Panc1 (cell line): ENCODE data around the gene AGBL4. TPM values are rescaled to one million over a fixed set of nuclear protein-coding genes. Genes with fewer than 3 reads are reported as not detected.

ENCODE experiments used
- ATAC-seq: fragments of 200-7000 bp; cut with Tn5 transposase; 2 replicates; pipeline ENCODE4 v1.9.1; 2020; ENCODE audit warnings: mild to moderate bottlenecking, moderate library complexity
- BruUV-seq: library from RNA; stranded (reverse); fragments of 400-500 nt; replicated peaks from 2 replicates; lab custom pipeline; 2021; lab: Mats Ljungman, UMichigan
- CTCF ChIA-PET: fragments of 300-600 bp; sonication (Branson Sonifier 250); formaldehyde crosslinking; loops from one replicate; lab custom pipeline; 2022; ENCODE audit warnings: antibody characterized with exemption; lab: Charles Lee
- POLR2A ChIA-PET: fragments of 300-600 bp; sonication (Branson Sonifier 250); formaldehyde crosslinking; loops from one replicate; lab custom pipeline; 2022; ENCODE audit warnings: antibody characterized with exemption; lab: Charles Lee
- DNase-seq: peaks from one replicate; pipeline ENCODE4 v3.0.0-alpha.2; 2010; ENCODE audit warnings: low read depth, low spot score
- H3K27ac ChIP-seq: 2 replicates; pipeline ENCODE4 v1.5.1; 2011; ENCODE audit warnings: mild to moderate bottlenecking, low read length, inconsistent platforms
- H3K27me3 ChIP-seq: fragments of 200-500 bp; sonication (Bioruptor generic); 2 replicates; pipeline ENCODE4 v1.6.0; 2014; ENCODE audit warnings: low read length, inconsistent platforms; ENCODE audit not compliant: control insufficient read depth, insufficient read depth
- H3K36me3 ChIP-seq: fragments of 200-500 bp; sonication (Bioruptor generic); 2 replicates; pipeline ENCODE4 v1.5.1; 2014; ENCODE audit warnings: inconsistent platforms, mild to moderate bottlenecking, low read length, moderate library complexity; ENCODE audit not compliant: control insufficient read depth, insufficient read depth
- H3K4me1 ChIP-seq: 2 replicates; pipeline ENCODE4 v1.5.1; 2011; ENCODE audit warnings: inconsistent platforms, mild to moderate bottlenecking, low read length, moderate library complexity; ENCODE audit not compliant: control insufficient read depth, insufficient read depth
- H3K4me3 ChIP-seq, 2 experiments: 2 replicates each; pipeline ENCODE4 v1.5.1; 2011 to 2012; ENCODE audit warnings: low read depth in 2 of 2, low read length in 2 of 2, mild to moderate bottlenecking in 2 of 2, inconsistent platforms in 1 of 2, moderate library complexity in 1 of 2
- H3K9me3 ChIP-seq: fragments of 200-500 bp; sonication (Bioruptor generic); 2 replicates; pipeline ENCODE4 v1.5.1; 2014; ENCODE audit warnings: low read depth, mild to moderate bottlenecking, inconsistent platforms, low read length, moderate library complexity; ENCODE audit not compliant: control insufficient read depth, insufficient read depth
- POLR2AphosphoS5 ChIP-seq: IDR thresholded peaks from 2 replicates; pipeline ENCODE4 v1.6.1; 2012; ENCODE audit warnings: mild to moderate bottlenecking, low read depth, low read length, moderate library complexity
- SIN3A ChIP-seq: IDR thresholded peaks from 2 replicates; pipeline ENCODE4 v1.6.1; 2012; ENCODE audit warnings: low read depth, mild to moderate bottlenecking, low read length, moderate library complexity, borderline replicate concordance; ENCODE audit not compliant: insufficient read depth
- TCF7L2 ChIP-seq: IDR thresholded peaks from 2 replicates; pipeline ENCODE4 v1.6.1; 2011; ENCODE audit warnings: mild to moderate bottlenecking, low read depth, low read length, inconsistent platforms
- in situ Hi-C: cut with HindIII; loops from 2 replicates; pipeline ENCODE4 v1.10.0; 2016; ENCODE audit warnings: low sequenced_read_pairs, low pct_unique_long_range_greater_than_20kb
- intact Hi-C: fragments of 100-400 bp; cut with micrococcal nuclease; formaldehyde crosslinking; loops from one replicate; pipeline ENCODE4 v1.10.0; 2022; ENCODE audit not compliant: unreplicated experiment
- total RNA-seq: library from RNA; stranded (reverse); gene quantifications from one replicate; pipeline ENCODE4 v1.2.1, GENCODE V29; 2021; ENCODE audit not compliant: unreplicated experiment
- TF ChIP-seq, protein P1 (sequence below), 2 experiments: IDR thresholded peaks; 2 replicates each; pipeline ENCODE4 v1.6.1; 2011 to 2012; ENCODE audit warnings: low read depth in 2 of 2, control low read depth in 1 of 2, low read length in 1 of 2, mild to moderate bottlenecking in 1 of 2, moderate library complexity in 1 of 2; ENCODE audit not compliant: insufficient read depth in 1 of 2
- TF ChIP-seq, protein P2 (sequence below): fragments of 450-650 bp; IDR thresholded peaks from 2 replicates; pipeline ENCODE4 v1.5.1; 2017; ENCODE audit warnings: mild to moderate bottlenecking

The AGBL4 gene
- total RNA-seq, 1 experiment from 2014 or later, result not detected

GRCh38 chr1:48527051-48527450 is 1496.7 kb downstream of the AGBL4 start:
- ATAC-seq (no peak), DNase-seq (no peak)
- intact Hi-C loops (no loop called here), in situ Hi-C loops (no loop called here)
- BruUV-seq, result no TSS peak
- Histone ChIP-seq H3K36me3 (no peaks in the 10 kb centered on the region), H3K27ac (no peak overlapping the region), H3K4me1 (no peaks in the 10 kb centered on the region), H3K27me3 (peaks cover 6% of the 10 kb centered on the region), H3K4me3 (no peak overlapping the region), H3K9me3 (no peaks in the 10 kb centered on the region)
- CTCF ChIA-PET, result no interaction called here
- no peak for TF ChIP-seq POLR2AphosphoS5
- no peak for TF ChIP-seq SIN3A
- TF ChIP-seq, protein P1, sequence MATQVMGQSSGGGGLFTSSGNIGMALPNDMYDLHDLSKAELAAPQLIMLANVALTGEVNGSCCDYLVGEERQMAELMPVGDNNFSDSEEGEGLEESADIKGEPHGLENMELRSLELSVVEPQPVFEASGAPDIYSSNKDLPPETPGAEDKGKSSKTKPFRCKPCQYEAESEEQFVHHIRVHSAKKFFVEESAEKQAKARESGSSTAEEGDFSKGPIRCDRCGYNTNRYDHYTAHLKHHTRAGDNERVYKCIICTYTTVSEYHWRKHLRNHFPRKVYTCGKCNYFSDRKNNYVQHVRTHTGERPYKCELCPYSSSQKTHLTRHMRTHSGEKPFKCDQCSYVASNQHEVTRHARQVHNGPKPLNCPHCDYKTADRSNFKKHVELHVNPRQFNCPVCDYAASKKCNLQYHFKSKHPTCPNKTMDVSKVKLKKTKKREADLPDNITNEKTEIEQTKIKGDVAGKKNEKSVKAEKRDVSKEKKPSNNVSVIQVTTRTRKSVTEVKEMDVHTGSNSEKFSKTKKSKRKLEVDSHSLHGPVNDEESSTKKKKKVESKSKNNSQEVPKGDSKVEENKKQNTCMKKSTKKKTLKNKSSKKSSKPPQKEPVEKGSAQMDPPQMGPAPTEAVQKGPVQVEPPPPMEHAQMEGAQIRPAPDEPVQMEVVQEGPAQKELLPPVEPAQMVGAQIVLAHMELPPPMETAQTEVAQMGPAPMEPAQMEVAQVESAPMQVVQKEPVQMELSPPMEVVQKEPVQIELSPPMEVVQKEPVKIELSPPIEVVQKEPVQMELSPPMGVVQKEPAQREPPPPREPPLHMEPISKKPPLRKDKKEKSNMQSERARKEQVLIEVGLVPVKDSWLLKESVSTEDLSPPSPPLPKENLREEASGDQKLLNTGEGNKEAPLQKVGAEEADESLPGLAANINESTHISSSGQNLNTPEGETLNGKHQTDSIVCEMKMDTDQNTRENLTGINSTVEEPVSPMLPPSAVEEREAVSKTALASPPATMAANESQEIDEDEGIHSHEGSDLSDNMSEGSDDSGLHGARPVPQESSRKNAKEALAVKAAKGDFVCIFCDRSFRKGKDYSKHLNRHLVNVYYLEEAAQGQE (IDR thresholded peaks at IDR 0.05; ENCODE audit: insufficient read depth in 1 of 2, low read depth in 2 of 2, low read length in 1 of 2), result no peak
- no peak for TF ChIP-seq TCF7L2
- TF ChIP-seq, protein P2, sequence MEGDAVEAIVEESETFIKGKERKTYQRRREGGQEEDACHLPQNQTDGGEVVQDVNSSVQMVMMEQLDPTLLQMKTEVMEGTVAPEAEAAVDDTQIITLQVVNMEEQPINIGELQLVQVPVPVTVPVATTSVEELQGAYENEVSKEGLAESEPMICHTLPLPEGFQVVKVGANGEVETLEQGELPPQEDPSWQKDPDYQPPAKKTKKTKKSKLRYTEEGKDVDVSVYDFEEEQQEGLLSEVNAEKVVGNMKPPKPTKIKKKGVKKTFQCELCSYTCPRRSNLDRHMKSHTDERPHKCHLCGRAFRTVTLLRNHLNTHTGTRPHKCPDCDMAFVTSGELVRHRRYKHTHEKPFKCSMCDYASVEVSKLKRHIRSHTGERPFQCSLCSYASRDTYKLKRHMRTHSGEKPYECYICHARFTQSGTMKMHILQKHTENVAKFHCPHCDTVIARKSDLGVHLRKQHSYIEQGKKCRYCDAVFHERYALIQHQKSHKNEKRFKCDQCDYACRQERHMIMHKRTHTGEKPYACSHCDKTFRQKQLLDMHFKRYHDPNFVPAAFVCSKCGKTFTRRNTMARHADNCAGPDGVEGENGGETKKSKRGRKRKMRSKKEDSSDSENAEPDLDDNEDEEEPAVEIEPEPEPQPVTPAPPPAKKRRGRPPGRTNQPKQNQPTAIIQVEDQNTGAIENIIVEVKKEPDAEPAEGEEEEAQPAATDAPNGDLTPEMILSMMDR, result no peak
- POLR2A ChIA-PET, result no interaction called here

GRCh38 chr1:48526008-48526710 is 1497.6 kb downstream of the AGBL4 start:
- H3K4me3 ChIP-seq, result no peak overlapping the region
- H3K4me1 ChIP-seq, result no peaks in the 10 kb centered on the region
- H3K27ac ChIP-seq, result no peak overlapping the region
- peaks cover 6% of the 10 kb centered on the region for H3K27me3 ChIP-seq
- ATAC-seq (no peak), DNase-seq (no peak)
- no peaks in the 10 kb centered on the region for H3K9me3 ChIP-seq
- no peaks in the 10 kb centered on the region for H3K36me3 ChIP-seq
- no peak for TF ChIP-seq POLR2AphosphoS5
- no peak for TF ChIP-seq TCF7L2
- TF ChIP-seq, protein P2, result no peak
- no peak for TF ChIP-seq SIN3A
- TF ChIP-seq, protein P1 (IDR thresholded peaks at IDR 0.05; ENCODE audit: insufficient read depth in 1 of 2, low read depth in 2 of 2, low read length in 1 of 2), result no peak
- POLR2A ChIA-PET, result no interaction called here
- BruUV-seq, result no TSS peak
- CTCF ChIA-PET, result no interaction called here
- intact Hi-C loops (no loop called here), in situ Hi-C loops (no loop called here)
